HTERT RPE-1 (cell line): ENCODE measurements around the gene ERCC6L2.

Source experiments
- in situ Hi-C: fragments of 300-500 bp; cut with MboI; formaldehyde crosslinking; loops from 4 replicates; pipeline ENCODE4 v1.14.3; 2020; ENCODE audit warnings: low sequenced_read_pairs

Gene ERCC6L2, protein sequence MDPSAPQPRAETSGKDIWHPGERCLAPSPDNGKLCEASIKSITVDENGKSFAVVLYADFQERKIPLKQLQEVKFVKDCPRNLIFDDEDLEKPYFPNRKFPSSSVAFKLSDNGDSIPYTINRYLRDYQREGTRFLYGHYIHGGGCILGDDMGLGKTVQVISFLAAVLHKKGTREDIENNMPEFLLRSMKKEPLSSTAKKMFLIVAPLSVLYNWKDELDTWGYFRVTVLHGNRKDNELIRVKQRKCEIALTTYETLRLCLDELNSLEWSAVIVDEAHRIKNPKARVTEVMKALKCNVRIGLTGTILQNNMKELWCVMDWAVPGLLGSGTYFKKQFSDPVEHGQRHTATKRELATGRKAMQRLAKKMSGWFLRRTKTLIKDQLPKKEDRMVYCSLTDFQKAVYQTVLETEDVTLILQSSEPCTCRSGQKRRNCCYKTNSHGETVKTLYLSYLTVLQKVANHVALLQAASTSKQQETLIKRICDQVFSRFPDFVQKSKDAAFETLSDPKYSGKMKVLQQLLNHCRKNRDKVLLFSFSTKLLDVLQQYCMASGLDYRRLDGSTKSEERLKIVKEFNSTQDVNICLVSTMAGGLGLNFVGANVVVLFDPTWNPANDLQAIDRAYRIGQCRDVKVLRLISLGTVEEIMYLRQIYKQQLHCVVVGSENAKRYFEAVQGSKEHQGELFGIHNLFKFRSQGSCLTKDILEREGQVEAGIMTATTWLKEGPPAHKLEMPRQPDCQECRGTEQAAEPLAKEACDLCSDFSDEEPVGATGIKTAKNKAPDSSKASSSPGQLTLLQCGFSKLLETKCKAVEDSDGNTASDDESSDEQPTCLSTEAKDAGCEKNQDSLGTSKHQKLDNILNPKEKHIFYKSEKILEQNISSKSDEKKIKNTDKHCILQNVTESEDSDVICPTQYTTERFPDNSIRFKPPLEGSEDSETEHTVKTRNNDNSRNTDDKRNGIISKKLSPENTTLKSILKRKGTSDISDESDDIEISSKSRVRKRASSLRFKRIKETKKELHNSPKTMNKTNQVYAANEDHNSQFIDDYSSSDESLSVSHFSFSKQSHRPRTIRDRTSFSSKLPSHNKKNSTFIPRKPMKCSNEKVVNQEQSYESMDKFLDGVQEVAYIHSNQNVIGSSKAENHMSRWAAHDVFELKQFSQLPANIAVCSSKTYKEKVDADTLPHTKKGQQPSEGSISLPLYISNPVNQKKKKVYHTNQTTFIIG (N-terminal part only)

GRCh38 chr9:95875305-95876137, at the start of gene ERCC6L2:
ERCC6L2 (plus strand) TSS chr9:95875691; CDS start chr9:95876039, 348 bp downstream.
- in situ Hi-C loops, result no loop called here

DNA sequence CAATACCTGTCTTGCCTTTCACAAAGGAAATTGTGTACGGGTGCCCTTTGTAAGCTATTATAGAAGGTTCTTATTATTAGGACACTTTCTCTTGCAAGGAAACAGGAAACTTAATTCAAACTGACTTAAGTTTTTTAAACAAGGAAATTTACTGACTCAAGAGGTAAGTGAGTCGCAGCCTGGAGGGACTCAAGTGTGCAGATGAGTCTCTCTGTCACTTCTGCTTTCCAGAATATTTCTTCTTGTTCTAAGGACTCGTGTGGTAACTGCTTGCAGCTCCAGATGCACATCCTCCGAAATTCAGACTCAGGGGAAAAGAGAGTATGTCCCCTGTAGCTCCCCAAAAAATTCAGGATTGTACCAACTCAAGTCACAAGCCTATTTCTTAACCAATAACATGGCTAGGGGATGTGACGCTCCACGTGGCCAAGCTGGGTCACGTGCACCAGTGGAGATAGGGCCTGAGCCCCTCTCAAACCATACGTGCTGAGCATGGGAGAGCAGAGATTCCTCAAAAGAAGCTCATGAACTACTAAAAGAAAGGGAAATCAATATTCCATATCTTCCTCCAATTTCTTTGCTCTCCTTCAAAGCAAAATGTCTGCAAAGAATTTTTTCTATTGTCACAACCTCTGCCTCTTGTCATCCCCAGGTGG, 49.2 kb upstream of the ERCC6L2 start:
- in situ Hi-C loops, result no loop called here

- in situ Hi-C loops, result no loop called here
Measured at GRCh38 chr9:95830768-95831167, 44.7 kb upstream of the ERCC6L2 start.

DNA sequence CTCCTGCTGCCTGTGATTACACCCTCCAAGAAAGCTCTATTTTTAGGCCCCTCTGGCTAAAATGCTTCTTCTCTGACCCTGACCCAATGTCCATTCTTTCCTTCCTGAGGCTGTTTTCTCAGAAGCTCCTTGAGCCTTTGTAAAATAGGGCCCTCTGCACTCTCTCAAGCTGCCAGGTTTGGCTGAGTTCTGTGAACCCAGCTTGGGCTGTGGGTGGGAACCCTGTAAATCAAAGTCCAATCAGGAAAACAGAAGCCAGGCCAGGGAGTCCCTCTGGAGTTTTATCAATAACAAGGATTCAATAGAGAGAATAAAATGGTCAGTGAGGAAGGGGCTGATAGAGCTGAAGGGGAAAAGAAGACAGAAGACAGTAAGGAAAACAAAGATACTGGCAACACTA, 43.7 kb upstream of the ERCC6L2 start:
- in situ Hi-C loops, result no loop called here

DNA sequence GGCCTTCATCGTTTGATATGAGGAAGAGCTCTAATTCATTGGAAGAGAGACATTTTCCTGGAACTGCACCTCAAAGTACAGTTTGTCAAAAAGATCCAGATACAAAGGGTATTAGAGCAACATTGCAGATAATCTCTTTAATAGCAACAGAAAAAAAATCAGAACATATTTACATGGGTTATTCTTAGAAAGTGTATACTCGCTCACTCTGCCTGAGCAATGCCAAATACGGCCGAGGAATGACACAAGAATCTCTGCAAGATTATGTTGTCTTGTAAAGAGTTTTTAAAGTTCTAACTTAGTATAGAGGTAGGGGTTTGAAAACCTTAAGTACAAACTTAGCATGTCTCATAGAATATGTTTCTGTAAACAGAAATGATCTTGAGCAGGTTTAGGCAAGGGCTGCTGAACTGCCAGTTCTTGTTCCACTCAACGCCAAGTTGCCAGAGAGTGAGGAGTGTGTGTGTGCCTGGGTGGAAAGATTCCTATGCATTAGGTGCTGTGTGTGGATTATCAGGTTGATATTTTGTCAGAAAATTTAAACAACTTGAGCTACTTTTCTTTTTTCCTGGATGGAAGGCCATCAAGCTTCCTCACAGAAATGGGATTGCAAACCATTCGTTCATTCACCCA, 41.8 kb upstream of the ERCC6L2 start:
- in situ Hi-C loops, result no loop called here

DNA sequence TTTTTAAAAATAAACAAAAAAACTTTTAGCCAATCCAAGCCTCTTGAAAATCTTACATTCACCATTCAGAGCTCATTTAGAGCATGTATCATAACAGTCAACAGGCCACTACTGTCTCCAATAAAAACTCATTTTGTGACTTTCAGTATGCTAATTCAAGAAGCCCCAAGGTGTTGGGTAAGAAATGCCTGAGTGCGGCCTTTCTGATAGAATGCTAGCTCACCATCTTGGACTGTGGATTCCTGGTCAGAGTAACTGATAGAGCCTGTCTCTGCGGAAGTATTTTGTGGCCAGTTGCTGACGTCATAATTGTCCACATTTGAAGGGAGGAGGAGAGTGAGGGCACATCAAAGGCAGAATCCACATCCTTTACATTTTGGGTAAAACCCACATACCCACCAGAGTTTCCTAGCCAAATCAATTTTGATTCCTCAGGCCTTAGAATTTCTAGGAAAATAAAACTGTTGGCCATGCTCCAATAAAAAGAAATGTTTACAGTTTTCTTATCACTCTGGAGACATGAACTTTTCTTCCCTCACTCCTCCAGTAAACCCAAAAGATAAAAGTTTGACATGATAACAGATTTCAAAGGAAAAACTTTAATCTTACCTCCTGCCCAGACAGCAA, 41.1 kb upstream of the ERCC6L2 start:
- in situ Hi-C loops, result no loop called here

DNA sequence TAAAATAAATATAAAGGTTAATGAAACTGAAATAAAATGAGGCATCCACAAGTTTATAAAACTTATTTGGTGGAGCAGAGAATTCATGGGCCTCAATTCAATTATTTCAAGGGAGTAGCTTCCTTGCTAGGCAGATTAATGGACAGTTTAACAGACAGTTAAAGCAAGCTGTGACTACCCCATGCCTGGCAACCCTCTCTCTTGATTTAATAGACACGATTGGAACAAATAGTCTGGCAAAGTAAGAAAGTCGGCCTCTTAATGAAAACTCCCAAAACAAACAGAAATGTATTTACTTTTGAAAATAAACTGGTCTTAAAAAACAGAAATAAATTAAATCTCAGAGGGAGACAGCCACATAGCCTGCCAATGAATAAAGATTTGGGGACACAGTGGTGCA, 40.1 kb upstream of the ERCC6L2 start:
- in situ Hi-C loops, result no loop called here

DNA sequence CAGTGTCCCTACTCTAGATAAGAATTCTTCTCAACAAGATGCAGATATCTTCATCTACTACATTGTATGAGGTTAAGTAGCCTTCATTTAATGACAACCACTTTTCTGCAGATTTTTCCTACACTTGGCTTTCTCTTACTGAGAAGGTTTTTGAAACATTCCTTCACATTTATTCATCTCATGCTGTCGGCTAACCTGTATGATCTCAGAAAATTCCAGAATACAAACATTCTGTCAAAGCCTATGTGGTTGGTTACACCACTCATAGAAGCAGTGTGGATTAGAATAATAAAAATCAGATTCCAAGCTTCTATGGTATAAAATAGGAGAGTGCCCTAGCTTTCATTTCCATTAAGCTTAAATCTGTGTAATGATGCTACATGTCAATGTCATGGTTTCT, 39.4 kb upstream of the ERCC6L2 start:
- in situ Hi-C loops, result no loop called here

- in situ Hi-C loops, result no loop called here
Measured at GRCh38 chr9:95839012-95839411, 36.5 kb upstream of the ERCC6L2 start.

DNA sequence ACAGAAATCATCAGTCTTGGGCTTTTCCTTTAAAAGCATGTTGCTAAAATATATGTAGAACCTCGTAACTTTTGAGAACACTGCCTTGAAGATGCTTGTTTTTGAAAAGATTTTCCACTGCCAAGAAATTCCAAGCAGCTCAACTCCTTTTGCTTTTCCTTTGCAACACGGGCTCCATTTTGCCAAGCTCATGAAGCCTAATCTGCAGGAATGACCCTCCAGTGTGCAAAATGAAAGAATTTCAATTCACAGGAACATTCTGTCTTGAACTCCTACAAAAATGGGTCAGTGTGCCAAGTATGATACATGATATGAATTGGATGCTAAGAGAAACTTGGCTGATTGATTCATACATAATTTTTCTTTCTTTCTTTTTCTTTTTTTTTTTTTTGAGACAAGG, 35.4 kb upstream of the ERCC6L2 start:
- in situ Hi-C loops, result no loop called here

GRCh38 chr9:95841377-95841776, 34.1 kb upstream of the ERCC6L2 start:
- in situ Hi-C loops, result no loop called here

DNA sequence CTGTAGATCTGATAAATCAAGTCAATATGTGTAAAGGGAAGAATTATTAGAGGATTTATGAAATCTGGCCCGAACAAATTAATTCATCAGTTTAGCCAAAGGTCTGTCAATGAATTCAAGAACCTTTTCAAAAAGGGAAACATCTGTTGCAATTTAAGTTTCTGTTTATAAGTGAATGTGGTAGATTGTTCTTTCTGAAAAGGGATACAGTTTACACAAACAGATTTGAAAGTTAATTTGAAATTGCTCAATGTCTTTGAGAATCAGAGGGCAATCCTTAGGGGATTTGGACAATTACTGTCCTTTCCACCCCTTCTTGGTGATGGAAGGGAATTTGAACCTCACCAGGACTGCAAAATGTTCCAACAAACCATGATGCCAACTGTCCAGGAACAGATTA, 29.7 kb upstream of the ERCC6L2 start:
- in situ Hi-C loops, result no loop called here

DNA sequence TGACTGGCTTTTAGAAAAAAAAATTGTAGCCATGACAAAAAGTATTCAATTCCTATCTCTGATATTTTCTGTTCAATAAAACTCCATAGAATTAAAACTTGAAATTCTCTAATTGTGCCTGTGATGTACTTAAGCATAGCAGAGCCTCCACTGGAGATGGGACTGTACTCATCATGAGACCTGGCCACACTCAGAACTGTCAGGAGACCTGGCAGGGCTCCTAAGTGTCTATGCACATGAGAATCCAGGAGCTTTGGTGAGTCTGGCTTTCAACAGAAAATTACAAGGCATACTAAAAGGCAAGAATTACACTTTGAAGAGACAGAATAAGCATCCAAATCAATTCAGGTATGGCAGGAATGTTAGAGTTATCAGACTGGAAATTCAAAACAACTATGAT, 26.7 kb upstream of the ERCC6L2 start:
- in situ Hi-C loops, result no loop called here

- in situ Hi-C loops, result no loop called here
Measured at GRCh38 chr9:95852059-95853032, 23.1 kb upstream of the ERCC6L2 start.

DNA sequence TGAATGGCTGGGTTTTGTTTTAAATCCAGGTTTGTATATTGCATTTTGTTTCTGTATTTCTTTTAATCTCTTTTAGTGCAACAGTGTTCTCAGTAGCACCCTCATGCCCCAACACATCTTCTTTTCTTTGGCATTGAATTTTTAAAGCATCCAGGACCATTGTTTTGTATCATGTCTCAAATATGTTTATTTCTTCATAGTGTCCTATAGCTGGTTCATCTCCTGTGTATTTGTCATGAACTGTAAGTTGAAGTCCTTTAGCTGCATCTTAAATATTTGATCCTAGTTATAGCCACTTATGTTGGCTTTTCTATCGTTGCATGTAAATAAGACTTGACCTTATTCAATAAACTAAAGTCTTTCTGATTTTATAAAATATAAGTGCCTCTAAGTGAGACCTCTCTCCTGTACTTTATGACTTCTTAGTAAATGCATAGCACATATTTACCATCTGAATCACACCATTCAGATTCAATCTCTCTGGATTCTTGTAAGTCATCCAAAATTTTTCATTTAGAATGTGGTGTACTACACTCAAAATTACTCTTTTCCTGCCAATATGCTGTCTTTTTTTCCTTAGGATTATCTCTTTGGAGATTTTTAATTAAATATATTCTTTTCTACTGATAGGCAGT, 21.0 kb upstream of the ERCC6L2 start:
- in situ Hi-C loops, result no loop called here

- in situ Hi-C loops, result no loop called here
Measured at GRCh38 chr9:95855961-95856360, 19.5 kb upstream of the ERCC6L2 start.

DNA sequence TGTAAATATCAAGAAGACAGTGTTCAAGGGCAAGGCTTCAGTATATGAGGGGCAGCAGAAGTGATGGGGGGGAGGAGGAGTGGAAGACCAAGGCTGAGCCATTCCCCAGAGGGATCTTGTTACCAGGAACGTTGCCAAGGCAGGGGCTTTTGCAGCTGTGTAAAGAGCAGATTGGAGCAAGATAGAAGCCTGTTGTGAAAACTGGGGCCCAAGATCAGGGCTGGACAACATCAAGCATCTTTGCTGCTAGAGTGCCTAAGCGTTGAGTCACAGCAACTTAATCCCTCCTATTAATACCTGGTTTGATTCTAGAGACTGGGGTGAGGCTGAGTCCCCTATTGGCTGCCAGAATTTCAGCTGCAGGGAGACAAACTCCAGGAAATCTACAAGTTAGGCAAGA, 18.4 kb upstream of the ERCC6L2 start:
- in situ Hi-C loops, result no loop called here
